Measurements from ENCODE around the gene CPA1. TPM values are rescaled to one million over a fixed set of nuclear protein-coding genes. Genes with fewer than 3 reads are reported as not detected.

Gene CPA1
- total and polyA plus RNA-seq, 4 donors = 0.31 to 12.5 (median 0.73) TPM

- Histone ChIP-seq H3K27me3 (ENCODE audit: control insufficient read depth in 3 of 3, insufficient read depth in 3 of 3, low read length in 2 of 3) (no peaks in the 10 kb centered on the region), H3K4me3 (no peak overlapping the region), H3K4me1 (ENCODE audit: control insufficient read depth in 5 of 5, insufficient read depth in 5 of 5, low read length in 5 of 5) (peaks cover 0 to 7% (median 2%) of the 10 kb centered on the region in 5 donors), H3K9ac (ENCODE audit: insufficient read depth in 1 of 2, low read length in 2 of 2) (no peak overlapping the region), H3K36me3 (ENCODE audit: control insufficient read depth in 4 of 4, insufficient read depth in 4 of 4, low read length in 4 of 4) (no peaks in the 10 kb centered on the region), H3K9me3 (ENCODE audit: control insufficient read depth in 4 of 4, insufficient read depth in 3 of 4, low read length in 3 of 4) (peaks cover 0 to 4% (median 0%) of the 10 kb centered on the region in 4 donors), H3K27ac (ENCODE audit: low read depth in 1 of 2, low read length in 1 of 2) (peak overlapping the region in 1 of 2 donors; percentile 24)
- TF ChIP-seq CTCF (IDR thresholded peaks at IDR 0.05; ENCODE audit: control extremely low read depth, extremely low read depth) = no peak
- DNase-seq = no peak
- ATAC-seq (ENCODE audit: insufficient read depth, low FRiP score) = no peak
- WGBS, 2 donors = 48 to 84% methylated on average over 3 of the region's 3 CpGs
These were observed 7.0 kb downstream of the CPA1 start for GRCh38 chr7:130387306-130387627.

GRCh38 chr7:130387628-130388403, 7.5 kb downstream of the CPA1 start:
- Histone ChIP-seq H3K4me3 (no peak overlapping the region), H3K36me3 (ENCODE audit: control insufficient read depth in 4 of 4, insufficient read depth in 4 of 4, low read length in 4 of 4) (no peaks in the 10 kb centered on the region), H3K27ac (ENCODE audit: low read depth in 1 of 2, low read length in 1 of 2) (peak overlapping the region in 1 of 2 donors; percentile 24), H3K27me3 (ENCODE audit: control insufficient read depth in 3 of 3, insufficient read depth in 3 of 3, low read length in 2 of 3) (no peaks in the 10 kb centered on the region), H3K9me3 (ENCODE audit: control insufficient read depth in 4 of 4, insufficient read depth in 3 of 4, low read length in 3 of 4) (peaks cover 0 to 4% (median 0%) of the 10 kb centered on the region in 4 donors), H3K4me1 (ENCODE audit: control insufficient read depth in 5 of 5, insufficient read depth in 5 of 5, low read length in 5 of 5) (peaks cover 0 to 11% (median 2%) of the 10 kb centered on the region in 5 donors), H3K9ac (ENCODE audit: insufficient read depth in 1 of 2, low read length in 2 of 2) (no peak overlapping the region)
- DNase-seq (no peak), ATAC-seq (ENCODE audit: insufficient read depth, low FRiP score) (no peak)
- 90 to 91% methylated on average over 12 of the region's 12 CpGs for WGBS, 2 donors
- no peak for TF ChIP-seq CTCF (IDR thresholded peaks at IDR 0.05; ENCODE audit: control extremely low read depth, extremely low read depth)

GRCh38 chr7:130388671-130389070, 8.4 kb downstream of the CPA1 start:
- H3K27ac ChIP-seq (ENCODE audit: low read depth in 1 of 2, low read length in 1 of 2) = no peak overlapping the region
- WGBS, 2 donors = 73 to 90% methylated on average over 2 of the region's 2 CpGs
- H3K4me3 ChIP-seq = no peak overlapping the region
- peaks cover 0 to 4% (median 0%) of the 10 kb centered on the region in 4 donors for H3K9me3 ChIP-seq (ENCODE audit: control insufficient read depth in 4 of 4, insufficient read depth in 3 of 4, low read length in 3 of 4)
- no peak overlapping the region for H3K9ac ChIP-seq (ENCODE audit: insufficient read depth in 1 of 2, low read length in 2 of 2)
- H3K36me3 ChIP-seq (ENCODE audit: control insufficient read depth in 4 of 4, insufficient read depth in 4 of 4, low read length in 4 of 4) = no peaks in the 10 kb centered on the region
- TF ChIP-seq CTCF (IDR thresholded peaks at IDR 0.05; ENCODE audit: control extremely low read depth, extremely low read depth) = no peak
- peaks cover 0 to 18% (median 2%) of the 10 kb centered on the region in 5 donors for H3K4me1 ChIP-seq (ENCODE audit: control insufficient read depth in 5 of 5, insufficient read depth in 5 of 5, low read length in 5 of 5)
- H3K27me3 ChIP-seq (ENCODE audit: control insufficient read depth in 3 of 3, insufficient read depth in 3 of 3, low read length in 2 of 3) = no peaks in the 10 kb centered on the region
- no peak for ATAC-seq (ENCODE audit: insufficient read depth, low FRiP score)
- DNase-seq = no peak
